Measurements from ENCODE around the gene CBLN1. TPM values are rescaled to one million over a fixed set of nuclear protein-coding genes. Genes with fewer than 3 reads are reported as not detected.

Gene CBLN1
- total and polyA plus RNA-seq, 2 experiments from 2014 or later: 0.42 to 1.2 TPM

- DNase-seq (ENCODE audit: low read depth in 1 of 2, low spot score in 1 of 2): no peak
- no peak overlapping the region for H3K4me3 ChIP-seq
- peaks cover 96% of the 10 kb centered on the region for H3K27me3 ChIP-seq
- H3K9me3 ChIP-seq (ENCODE audit: low read depth): no peaks in the 10 kb centered on the region
- TF ChIP-seq CTCF (IDR thresholded peaks at IDR 0.05; ENCODE audit: low read depth, low read length): no peak
- peaks cover under 1% of the 10 kb centered on the region for H3K4me1 ChIP-seq (ENCODE audit: low read depth)
- no peak overlapping the region for H3K27ac ChIP-seq
- no peaks in the 10 kb centered on the region for H3K36me3 ChIP-seq
Measured at GRCh38 chr16:49274591-49274990, 7.0 kb downstream of the CBLN1 start.

- Histone ChIP-seq H3K27ac (no peak overlapping the region), H3K27me3 (peaks cover 92% of the 10 kb centered on the region), H3K4me1 (ENCODE audit: low read depth) (no peaks in the 10 kb centered on the region), H3K4me3 (no peak overlapping the region), H3K36me3 (no peaks in the 10 kb centered on the region), H3K9me3 (ENCODE audit: low read depth) (no peaks in the 10 kb centered on the region)
- no peak for DNase-seq (ENCODE audit: low read depth in 1 of 2, low spot score in 1 of 2)
- TF ChIP-seq CTCF (IDR thresholded peaks at IDR 0.05; ENCODE audit: low read depth, low read length): no peak
Measured at GRCh38 chr16:49273771-49274170, 7.9 kb downstream of the CBLN1 start.

- H3K27ac ChIP-seq: no peak overlapping the region
- no peaks in the 10 kb centered on the region for H3K4me1 ChIP-seq (ENCODE audit: low read depth)
- H3K27me3 ChIP-seq: peaks cover 82% of the 10 kb centered on the region
- H3K36me3 ChIP-seq: no peaks in the 10 kb centered on the region
- no peak for DNase-seq (ENCODE audit: low read depth in 1 of 2, low spot score in 1 of 2)
- no peak overlapping the region for H3K4me3 ChIP-seq
- no peak for TF ChIP-seq CTCF (IDR thresholded peaks at IDR 0.05; ENCODE audit: low read depth, low read length)
- H3K9me3 ChIP-seq (ENCODE audit: low read depth): no peaks in the 10 kb centered on the region
Measured at GRCh38 chr16:49271363-49271762, 10.3 kb downstream of the CBLN1 start.

GRCh38 chr16:49269201-49269600 lies 12.4 kb downstream of the CBLN1 start:
- no peak overlapping the region for H3K27ac ChIP-seq
- H3K36me3 ChIP-seq: no peaks in the 10 kb centered on the region
- peaks cover 67% of the 10 kb centered on the region for H3K27me3 ChIP-seq
- TF ChIP-seq CTCF (IDR thresholded peaks at IDR 0.05; ENCODE audit: low read depth, low read length): no peak
- H3K4me1 ChIP-seq (ENCODE audit: low read depth): no peaks in the 10 kb centered on the region
- no peaks in the 10 kb centered on the region for H3K9me3 ChIP-seq (ENCODE audit: low read depth)
- DNase-seq (ENCODE audit: low read depth in 1 of 2, low spot score in 1 of 2): no peak
- H3K4me3 ChIP-seq: no peak overlapping the region

- no peak for TF ChIP-seq CTCF (IDR thresholded peaks at IDR 0.05; ENCODE audit: low read depth, low read length)
- Histone ChIP-seq H3K9me3 (ENCODE audit: low read depth) (no peaks in the 10 kb centered on the region), H3K36me3 (no peaks in the 10 kb centered on the region), H3K27ac (no peak overlapping the region), H3K27me3 (peaks cover 61% of the 10 kb centered on the region), H3K4me1 (ENCODE audit: low read depth) (no peaks in the 10 kb centered on the region), H3K4me3 (no peak overlapping the region)
- DNase-seq (ENCODE audit: low read depth in 1 of 2, low spot score in 1 of 2): no peak
Measured at GRCh38 chr16:49268667-49269066, 13.0 kb downstream of the CBLN1 start.

GRCh38 chr16:49262501-49262900 lies 19.1 kb downstream of the CBLN1 start:
- Histone ChIP-seq H3K27me3 (peaks cover 13% of the 10 kb centered on the region), H3K36me3 (no peaks in the 10 kb centered on the region), H3K4me1 (ENCODE audit: low read depth) (no peaks in the 10 kb centered on the region), H3K4me3 (no peak overlapping the region), H3K27ac (no peak overlapping the region), H3K9me3 (ENCODE audit: low read depth) (no peaks in the 10 kb centered on the region)
- no peak for TF ChIP-seq CTCF (IDR thresholded peaks at IDR 0.05; ENCODE audit: low read depth, low read length)
- no peak for DNase-seq (ENCODE audit: low read depth in 1 of 2, low spot score in 1 of 2)
